ENCODE results near the gene PTPRN2.
"Not testable (repeated sequence)": the region's sequence is repeated elsewhere in the genome, so short reads cannot be mapped to it uniquely, and the experiment has no call there.

PTPRN2 gene

DNA sequence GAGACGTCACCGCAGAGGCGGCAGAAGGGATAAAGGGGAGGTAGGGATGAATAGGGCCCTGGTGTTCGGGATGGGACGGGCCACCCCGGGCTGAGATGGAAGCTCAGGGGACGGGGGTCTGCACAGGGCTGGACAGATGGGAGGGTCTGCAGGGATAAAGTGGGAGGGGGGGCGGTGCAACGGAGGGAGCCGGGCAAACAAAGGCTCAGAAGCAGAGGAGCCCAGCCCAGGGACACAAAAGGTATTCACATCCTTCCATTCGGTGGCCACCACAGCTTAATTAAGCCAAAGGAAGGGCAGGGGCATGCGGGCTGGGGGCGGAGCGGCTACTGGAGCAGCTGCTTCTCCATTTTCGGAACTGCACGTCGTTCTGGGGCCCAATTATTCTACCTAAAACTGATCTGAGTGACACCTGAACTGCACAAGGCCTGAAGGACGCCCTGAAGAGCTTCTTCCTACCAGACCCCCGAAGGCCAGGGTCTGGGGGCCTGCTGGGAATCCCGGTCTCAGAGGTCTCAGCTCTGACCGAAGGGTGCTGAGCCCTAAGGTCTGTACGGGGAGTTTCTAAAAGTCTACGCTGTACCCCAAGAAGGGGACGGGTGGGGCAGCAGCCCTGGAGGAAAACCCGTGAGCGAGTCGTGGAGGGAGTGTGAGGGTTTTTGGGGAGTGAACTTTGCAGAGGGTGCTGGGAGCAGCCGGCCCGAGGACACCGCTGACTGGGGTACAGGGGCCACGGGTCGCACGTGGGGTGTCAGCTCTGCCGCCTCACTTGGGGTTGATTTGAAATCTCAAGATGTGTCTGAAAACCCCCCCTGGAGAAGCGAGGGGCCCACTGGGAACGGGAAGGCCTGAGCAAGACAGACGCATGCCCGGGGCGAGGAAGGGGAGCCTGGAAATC lies 916.0 kb downstream of the PTPRN2 start:
- DNase-seq (ENCODE audit: low read depth, low spot score) = no peak

- no peak for DNase-seq (ENCODE audit: low read depth, low spot score)
Observed at GRCh38 chr7:157670490-157671357, 916.9 kb downstream of the PTPRN2 start.

GRCh38 chr7:157669768-157670351 lies 917.8 kb downstream of the PTPRN2 start:
- no peak for DNase-seq (ENCODE audit: low read depth, low spot score)

DNA sequence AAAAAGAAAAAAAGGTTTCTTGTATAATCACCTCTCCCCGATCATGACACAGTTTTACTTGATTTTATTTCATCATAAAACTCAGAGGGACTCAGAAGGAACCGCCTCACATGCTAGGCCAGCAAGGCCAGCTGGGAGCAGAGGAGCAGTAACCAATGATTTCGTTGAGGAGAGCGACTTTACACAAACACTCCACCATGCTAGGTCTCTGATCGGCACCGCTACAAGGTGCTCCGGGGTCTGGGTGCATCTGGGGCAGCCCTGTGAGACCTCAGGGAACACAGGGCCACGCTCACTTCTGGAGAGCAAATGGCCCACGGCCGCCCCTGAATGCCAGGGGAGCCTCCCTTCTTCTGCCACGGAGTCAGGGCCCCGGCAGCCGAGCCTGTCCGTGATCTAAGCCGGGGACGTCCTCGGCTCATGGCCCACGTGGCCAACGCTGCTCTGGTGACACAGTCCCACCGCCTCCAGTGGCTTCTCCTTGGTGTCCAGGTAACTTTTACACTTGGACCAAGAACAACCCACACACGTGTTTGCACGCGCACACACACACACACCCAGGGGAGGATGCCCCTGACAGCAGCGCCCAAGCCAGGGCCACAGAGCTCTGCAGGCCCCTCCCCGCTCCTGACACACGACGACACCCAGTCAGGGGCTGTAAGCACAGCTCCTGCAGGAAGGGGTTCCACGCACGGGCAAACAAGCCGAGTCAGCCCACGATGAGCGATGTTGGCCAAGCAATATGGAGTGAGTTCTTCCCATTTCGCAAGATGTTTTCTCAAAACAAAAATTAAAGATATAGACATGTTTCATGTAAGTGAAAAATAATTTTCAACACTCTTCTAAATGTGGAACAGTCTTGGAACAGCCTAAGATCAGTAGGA lies 918.5 kb downstream of the PTPRN2 start:
- DNase-seq (ENCODE audit: low read depth, low spot score) = no peak

DNA sequence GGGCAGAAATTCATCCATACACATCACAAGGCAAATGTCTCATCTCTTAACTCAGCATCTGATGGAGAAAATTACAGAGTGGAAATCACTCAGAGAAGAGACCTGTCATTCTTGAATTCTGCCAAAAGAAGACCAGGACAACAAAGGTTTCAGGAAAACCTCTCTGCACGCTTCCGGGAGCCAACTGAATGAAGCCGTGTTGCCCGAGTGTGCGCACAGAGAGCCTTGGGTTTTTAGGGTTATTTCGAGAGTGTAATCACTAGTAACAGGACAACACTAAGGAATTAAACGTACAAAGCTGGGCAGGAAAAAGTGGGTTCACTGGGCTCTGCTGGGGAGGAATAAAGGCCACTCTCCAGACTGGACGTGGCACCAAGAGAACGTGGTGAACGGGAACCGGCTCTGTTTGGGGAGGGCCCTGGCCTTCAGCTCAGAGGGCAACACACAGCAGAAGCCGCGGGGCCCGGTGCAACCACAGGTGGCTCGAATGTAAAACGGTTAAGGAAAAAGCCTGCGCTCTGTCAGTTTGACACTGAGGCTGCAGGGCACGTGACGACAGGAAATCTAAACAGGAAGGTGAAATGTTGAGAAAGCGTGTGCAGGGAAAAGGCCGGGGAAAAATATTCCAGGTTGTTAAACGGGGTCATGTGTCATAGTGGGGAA lies 919.3 kb downstream of the PTPRN2 start:
- DNase-seq (ENCODE audit: low read depth, low spot score) = no peak

DNA sequence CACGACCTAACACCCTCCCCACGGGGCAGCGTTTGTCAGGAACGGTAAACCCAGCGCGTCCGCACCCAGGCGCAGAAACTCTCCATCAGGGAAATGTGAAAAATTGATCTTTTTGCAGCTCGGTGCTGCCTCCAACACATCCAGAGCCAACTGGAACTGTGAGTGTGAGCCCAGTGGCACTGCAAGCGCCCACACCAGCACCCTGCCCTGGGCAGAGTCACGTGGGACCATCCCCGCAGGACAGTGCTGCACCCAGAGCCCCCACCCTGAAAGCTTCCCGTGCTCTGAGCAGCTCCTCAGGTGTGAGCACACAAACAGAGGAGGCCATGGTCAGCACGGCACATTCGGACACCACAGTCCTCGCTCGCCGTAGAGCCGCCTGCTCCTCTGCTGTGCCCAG lies 919.9 kb downstream of the PTPRN2 start:
- no peak for DNase-seq (ENCODE audit: low read depth, low spot score)

DNA sequence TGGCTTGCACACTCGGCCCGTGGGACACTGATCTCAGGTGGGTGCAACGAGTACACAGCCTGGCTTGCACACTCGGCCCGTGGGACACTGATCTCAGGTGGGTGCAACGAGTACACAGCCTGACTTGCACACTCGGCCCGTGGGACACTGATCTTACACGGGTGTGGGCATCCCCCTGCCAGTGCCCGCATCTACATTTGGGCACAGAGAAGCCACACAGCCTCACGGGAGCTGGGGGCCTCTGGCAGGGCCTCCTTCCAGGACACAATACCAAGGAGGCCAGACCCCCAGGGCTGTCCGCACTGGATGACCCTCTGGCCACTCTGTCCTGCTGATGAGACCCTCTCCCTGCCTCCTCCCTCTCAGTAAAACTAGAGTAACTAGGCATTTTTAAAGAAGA lies 920.4 kb downstream of the PTPRN2 start:
- DNase-seq (ENCODE audit: low read depth, low spot score) = no peak

DNA sequence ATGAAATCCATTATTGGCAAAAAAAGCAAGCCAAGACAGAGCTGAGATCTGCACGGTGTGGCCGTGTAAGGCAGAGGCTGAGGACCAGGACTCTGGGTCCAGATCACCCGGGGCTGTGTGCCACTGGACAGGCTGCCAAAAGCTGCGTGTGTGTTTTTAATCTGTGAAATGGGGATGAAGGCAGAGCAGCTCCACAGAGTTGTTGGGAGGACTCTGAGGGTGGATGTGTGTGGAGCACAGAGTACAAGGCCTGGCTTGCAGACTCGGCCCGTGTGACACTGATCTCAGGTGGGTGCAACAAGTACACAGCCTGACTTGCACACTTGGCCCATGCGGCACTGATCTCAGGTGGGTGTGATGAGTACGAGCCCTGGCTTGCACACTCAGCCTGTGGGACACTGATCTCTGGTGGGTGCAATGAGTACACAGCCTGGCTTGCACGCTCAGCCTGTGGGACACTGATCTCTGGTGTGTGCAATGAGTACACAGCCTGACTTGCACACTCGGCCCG lies 921.0 kb downstream of the PTPRN2 start:
- no peak for DNase-seq (ENCODE audit: low read depth, low spot score)

DNA sequence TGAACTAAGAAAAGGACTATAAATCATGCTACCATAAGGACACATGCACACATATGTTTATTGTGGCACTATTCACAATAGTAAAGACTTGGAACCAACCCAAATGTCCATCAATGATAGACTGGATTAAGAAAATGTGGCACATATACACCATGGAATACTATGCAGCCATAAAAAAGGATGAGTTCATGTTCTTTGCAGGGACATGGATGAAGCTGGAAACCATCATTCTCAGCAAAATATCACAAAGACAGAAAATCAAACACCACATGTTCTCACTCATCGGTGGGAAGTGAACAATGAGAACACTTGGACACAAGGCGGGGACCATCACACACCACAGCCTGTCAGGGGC lies 922.0 kb downstream of the PTPRN2 start:
- DNase-seq (ENCODE audit: low read depth, low spot score) = not testable (repeated sequence)

GRCh38 chr7:157664871-157665633 lies 922.6 kb downstream of the PTPRN2 start:
- DNase-seq (ENCODE audit: low read depth, low spot score) = no peak

DNA sequence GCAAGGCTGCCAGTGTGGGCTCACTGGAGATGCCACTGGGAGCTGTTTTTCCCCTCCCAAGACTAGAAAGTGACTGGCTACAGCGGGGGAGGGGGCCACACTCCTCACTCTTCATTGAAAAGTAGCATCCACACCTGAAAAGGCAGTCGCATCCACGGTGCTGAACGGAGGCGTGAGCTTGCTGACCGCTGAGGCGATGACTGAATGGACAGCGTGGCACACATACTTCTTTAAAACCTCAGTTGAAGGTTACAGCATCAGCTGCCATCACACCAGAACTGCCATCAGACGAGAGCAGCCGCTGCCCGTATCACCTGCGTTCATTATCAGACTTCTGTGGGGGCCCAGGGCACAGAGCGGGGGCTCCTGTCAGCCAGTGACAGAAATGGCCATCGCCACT lies 923.6 kb downstream of the PTPRN2 start:
- DNase-seq (ENCODE audit: low read depth, low spot score) = no peak

DNA sequence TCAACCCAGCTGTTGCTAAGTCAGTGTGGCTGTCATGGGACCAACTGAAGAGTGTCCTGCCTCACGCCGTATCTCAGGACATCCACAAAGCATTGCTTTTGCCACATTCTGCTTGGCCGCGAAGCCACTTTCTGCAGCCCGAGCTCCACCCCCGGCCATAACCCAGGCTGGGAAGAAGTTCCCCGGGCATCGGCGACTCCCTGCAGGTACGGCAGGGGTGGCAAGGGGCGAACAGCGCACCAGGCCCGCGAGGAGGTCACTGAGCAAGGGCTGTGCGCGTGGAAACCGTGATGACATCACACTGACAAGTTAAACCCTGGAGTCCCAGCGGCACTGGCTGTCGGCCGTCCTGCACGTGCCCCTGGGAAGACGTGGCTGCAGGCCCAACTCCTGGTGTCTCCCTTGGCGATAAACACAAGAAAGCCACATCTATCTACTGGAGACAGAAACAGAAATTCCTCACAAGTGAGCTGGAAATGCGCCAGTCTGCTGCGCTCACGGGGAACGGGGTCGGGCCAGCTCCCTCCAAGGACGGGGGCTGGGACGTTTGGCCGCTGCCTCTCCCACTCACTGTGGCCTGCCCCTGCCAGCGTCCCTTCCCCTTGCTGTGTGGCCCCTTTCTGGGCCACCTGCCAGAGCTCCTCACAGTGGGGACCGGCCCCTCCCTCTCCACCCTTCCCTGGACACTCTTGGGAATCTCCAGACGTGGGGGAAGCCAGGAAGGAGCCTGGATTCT lies 924.5 kb downstream of the PTPRN2 start:
- DNase-seq (ENCODE audit: low read depth, low spot score) = no peak

GRCh38 chr7:157662110-157662791 lies 925.4 kb downstream of the PTPRN2 start:
- no peak for DNase-seq (ENCODE audit: low read depth, low spot score)

DNA sequence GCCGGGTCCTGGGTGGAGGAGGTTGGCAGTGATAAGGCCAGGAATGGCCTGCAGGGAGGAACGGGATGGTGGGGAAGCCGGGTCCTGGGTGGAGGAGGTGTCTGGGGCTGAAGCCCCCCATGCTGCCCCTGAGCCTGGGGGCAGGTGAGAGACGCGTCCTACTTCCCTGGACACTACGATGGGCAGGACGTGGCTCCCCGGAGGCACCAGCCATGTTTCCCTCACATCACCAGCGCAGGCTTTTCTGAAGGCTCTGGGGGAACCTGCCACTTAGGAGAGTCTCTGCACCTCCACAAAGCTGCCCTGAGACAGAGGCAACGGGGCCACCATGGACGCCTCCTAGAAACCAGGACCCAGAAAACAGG lies 926.0 kb downstream of the PTPRN2 start:
- no peak for DNase-seq (ENCODE audit: low read depth, low spot score)

- DNase-seq (ENCODE audit: low read depth, low spot score) = no peak
Observed at GRCh38 chr7:157660971-157661610, 926.5 kb downstream of the PTPRN2 start.

- no peak for DNase-seq (ENCODE audit: low read depth, low spot score)
Observed at GRCh38 chr7:157658851-157659412, 928.7 kb downstream of the PTPRN2 start.

Measured in smooth muscle cell of the brain vasculature (primary cell).